ENCODE measurements around the gene ANKRD53.
"Not testable (repeated sequence)": the region's sequence is repeated elsewhere in the genome, so short reads cannot be mapped to it uniquely, and the experiment has no call there.

Gene ANKRD53

GRCh38 chr2:70991142-70991541, 12.7 kb downstream of the ANKRD53 start:
- DNase-seq (ENCODE audit: low read depth, low spot score) = no peak

DNA sequence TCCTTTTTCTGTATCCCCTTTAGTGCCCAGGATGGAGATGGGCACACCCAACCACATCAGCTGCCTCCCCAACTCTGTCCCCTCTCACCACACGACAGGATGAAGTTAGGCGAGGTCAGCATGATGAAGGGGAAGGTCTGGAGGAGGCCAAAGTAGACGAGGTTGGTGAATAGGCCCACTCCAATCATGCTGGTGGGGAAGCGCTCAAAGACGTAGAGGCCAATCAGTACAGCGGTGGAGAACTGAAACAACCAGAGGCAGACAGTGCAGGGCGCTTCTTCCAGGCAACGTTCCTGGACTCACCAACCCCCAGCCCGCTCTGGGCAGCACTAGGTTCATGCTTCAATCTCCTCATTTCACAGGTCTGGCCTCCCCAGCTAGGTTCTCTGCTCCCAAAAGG, 13.3 kb downstream of the ANKRD53 start:
- DNase-seq (ENCODE audit: low read depth, low spot score) = no peak

- no peak for DNase-seq (ENCODE audit: low read depth, low spot score)
Observed at GRCh38 chr2:70992945-70993853, 14.8 kb downstream of the ANKRD53 start.

DNA sequence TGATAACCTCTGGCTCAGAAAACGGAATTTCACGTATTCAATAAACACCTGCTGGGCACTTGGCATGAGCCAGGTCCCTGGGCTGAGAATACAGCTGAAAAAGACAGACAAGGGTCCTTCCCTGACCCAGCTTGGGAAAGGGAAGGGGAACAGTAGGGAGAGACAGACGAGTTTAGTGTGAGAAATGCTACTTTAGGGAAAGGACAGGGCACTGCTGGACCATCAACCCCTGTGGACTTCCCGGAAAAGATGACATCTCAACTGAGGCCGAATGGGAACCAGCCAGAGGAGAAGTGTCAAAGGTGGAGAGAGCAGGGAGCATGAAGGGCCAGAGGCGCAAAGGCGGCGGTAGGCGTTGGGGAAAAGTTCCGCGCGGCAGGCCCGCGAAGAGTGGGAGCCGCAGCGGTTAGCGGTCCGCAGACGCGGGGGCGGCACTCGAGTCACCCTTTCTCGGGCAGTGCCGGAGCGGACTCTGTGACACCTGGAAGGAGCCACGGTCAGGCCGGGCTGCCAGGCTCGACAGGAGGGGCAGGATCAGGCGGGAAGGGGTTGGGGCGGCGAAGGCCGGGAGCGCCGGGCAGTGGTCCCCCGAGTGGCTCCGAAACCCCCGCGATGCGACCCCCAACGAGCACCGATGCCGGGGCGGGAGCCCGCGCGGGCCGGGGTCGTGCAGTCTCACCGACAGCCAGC, 15.7 kb downstream of the ANKRD53 start:
- DNase-seq (ENCODE audit: low read depth, low spot score) = no peak

- peak; percentile 44 for DNase-seq (ENCODE audit: low read depth, low spot score)
Observed at GRCh38 chr2:70994699-70995425, 16.4 kb downstream of the ANKRD53 start, which contains the start of gene TEX261. Gene TEX261, minus strand, starts transcription at chr2:70994873. Its CDS starts 116 bp downstream, at chr2:70994757.

GRCh38 chr2:70995426-70995729, 16.9 kb downstream of the ANKRD53 start:
- DNase-seq (ENCODE audit: low read depth, low spot score) = no peak

GRCh38 chr2:70998885-70999284, 20.5 kb downstream of the ANKRD53 start:
- not testable (repeated sequence) for DNase-seq (ENCODE audit: low read depth, low spot score)

GRCh38 chr2:70999362-70999761, 20.9 kb downstream of the ANKRD53 start:
- DNase-seq (ENCODE audit: low read depth, low spot score) = no peak

DNA sequence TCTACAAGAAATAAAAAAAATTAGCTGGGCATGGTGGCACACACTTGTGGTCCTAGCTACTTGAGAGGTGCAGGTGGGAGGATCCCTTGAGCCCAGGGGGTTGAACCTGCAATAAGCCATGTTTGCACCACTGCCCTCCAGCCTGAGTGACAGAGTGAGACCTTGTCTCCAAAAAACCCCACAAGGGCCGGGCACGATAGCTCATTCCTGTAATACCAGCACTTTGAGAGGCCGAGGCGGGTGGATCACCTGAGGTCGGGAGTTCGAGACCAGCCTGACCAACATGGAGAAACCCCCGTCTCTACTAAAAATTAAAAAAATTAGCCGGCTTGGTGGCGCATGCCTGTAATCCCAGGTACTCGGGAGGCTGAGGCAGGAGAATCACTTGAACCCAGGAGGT, 21.5 kb downstream of the ANKRD53 start:
- DNase-seq (ENCODE audit: low read depth, low spot score) = not testable (repeated sequence)

DNA sequence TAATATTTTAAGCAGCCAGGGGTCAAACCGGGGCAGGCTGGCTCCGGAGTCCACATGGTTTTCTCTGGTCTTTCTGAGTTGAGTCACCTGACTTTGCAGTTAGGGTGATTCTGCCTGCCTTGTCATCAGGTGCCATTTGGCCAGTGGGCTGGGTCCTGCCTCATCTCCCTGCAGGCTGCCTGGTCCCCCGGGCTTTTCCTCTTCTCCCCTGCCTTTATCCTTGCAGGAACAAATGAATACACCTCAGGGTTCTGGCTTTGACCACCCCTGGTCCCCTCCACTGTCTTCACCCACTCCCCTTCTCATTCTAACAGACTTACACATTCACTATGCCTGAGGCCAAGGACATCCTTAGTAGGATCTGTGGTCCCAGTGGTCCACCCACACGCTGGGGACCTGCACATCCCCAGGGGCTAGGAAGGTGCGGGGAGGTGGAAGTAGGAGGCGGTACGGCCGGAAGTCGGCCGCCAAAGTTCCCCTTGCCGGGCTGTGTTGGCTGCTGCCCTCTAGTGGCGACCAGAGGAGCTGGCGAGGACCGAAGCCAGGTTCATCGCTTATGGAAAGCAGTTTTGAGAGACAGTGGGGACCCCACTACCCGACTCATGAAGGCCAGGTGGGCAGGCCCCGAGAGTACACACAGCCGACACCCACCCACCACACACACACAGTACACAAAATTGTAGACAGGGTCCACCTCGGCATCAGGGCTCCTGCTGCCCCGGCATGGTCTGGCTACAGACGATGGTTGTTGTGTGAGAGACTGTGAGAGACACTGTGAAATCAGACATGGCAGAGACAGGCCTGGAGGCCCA, 22.6 kb downstream of the ANKRD53 start:
- no peak for DNase-seq (ENCODE audit: low read depth, low spot score)

DNA sequence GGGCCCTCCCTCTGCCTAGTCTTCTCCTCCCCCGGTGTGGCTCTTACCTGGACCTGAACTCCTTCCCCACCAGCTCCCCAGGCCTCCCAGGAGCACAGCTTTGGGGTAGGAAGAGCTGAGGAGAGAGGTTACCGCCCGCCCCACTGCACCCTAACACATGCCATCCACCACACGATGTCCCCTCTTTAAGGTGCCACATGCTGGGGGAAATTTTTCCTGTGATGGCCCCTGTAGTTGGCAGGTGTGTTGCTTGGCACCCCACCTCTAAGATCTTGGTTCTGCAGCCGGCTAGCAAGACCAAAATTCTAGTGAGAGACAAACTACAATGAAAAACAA, 23.1 kb downstream of the ANKRD53 start:
- DNase-seq (ENCODE audit: low read depth, low spot score) = no peak

GRCh38 chr2:71001981-71002570, 23.6 kb downstream of the ANKRD53 start:
- DNase-seq (ENCODE audit: low read depth, low spot score) = no peak

- DNase-seq (ENCODE audit: low read depth, low spot score) = no peak
Observed at GRCh38 chr2:71003396-71003795, 25.0 kb downstream of the ANKRD53 start.

- DNase-seq (ENCODE audit: low read depth, low spot score) = no peak
Observed at GRCh38 chr2:71003966-71004755, 25.7 kb downstream of the ANKRD53 start.

DNA sequence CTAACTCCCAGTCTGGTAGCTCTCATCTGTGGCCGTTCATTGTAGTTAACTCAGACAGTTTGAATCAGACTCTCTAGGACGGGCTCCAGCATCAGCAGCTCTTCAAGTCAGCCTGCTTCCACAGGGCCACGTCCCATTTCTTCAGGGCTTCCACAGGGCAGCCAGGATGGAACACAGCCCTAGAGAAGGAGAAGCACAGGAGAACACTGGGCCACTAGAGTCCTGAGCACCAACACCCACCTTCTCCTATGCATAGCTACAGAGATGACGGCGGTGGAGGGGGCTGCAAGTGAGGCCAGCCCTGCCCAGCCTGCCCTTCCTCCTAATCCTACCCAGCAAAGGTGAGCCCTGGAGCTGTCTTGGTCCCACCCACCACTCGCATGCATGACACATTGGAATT, 26.4 kb downstream of the ANKRD53 start:
- no peak for DNase-seq (ENCODE audit: low read depth, low spot score)

- DNase-seq (ENCODE audit: low read depth, low spot score) = no peak
Observed at GRCh38 chr2:71005271-71006202, 27.1 kb downstream of the ANKRD53 start.

GRCh38 chr2:71006323-71006722, 27.9 kb downstream of the ANKRD53 start:
- no peak for DNase-seq (ENCODE audit: low read depth, low spot score)

DNA sequence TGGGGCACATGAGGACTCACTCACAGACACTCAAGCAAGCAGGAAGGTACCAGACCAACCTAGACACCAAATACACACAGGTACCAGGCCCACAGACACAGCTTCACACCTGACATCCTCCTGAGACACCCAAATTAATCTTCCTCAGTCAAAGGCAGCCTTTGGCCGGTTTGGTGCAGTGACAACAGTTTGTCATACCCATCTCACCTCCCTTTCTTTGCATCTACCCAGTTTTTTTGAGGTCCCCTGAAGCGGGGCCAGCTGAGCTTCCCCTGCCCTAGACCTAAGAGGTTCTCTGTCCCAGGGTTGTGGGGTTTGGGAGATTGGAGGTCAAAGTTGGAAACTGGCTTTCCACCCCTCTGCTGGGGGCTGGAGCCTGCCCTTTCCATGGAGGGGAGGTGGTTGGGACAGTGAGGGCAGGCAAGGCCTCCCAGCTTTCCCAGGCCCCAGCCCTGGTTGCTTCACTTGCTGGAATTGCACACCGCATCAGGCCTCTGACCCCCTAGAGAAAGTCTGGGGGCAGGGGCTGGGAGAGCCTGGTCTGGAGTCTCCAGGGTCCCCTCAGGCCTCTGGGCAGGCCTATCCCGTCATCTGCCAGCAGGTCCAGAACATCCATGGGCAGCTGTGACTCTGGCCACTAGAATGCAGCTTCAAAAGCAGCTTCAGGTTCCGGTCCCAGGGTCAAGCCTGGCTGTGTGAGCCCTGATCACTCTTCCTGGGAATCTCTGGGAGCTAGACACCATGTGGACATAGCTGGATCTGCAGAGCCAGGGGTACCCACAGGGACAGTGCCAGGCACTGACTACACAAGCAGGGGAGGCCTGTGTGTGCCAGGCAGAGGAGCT, 28.7 kb downstream of the ANKRD53 start:
- DNase-seq (ENCODE audit: low read depth, low spot score) = no peak

All from brain pericyte (primary cell).